Breast epithelium (tissue), 3 donors: ENCODE data around the gene MVB12B.

Experiments used
- CTCF ChIP-seq, 3 donors: fragments of 450-650 bp; IDR thresholded peaks; one replicate each; pipeline ENCODE4 v1.5.1; 2016 to 2017; ENCODE audit warnings: antibody characterized with exemption in 3 of 3, mild to moderate bottlenecking in 3 of 3, moderate library complexity in 3 of 3
- POLR2A ChIP-seq: fragments of 450-650 bp; IDR thresholded peaks from one replicate; pipeline ENCODE4 v1.6.1; 2016; ENCODE audit warnings: antibody characterized with exemption, mild to moderate bottlenecking, moderate library complexity
- POLR2AphosphoS5 ChIP-seq, 3 donors: sonication (generic); formaldehyde crosslinking; IDR thresholded peaks; one replicate each; pipeline ENCODE4 v1.6.1; 2017; ENCODE audit warnings: antibody characterized with exemption in 3 of 3

- no peak for TF ChIP-seq CTCF (IDR thresholded peaks at IDR 0.05)
- no peak for TF ChIP-seq POLR2AphosphoS5 (IDR thresholded peaks at IDR 0.05)
- TF ChIP-seq POLR2A, result no peak
Measured at GRCh38 chr9:126330536-126330935, 3.9 kb downstream of the MVB12B start.
